K562 (cell line): ENCODE results near the gene CENPP. TPM values are rescaled to one million over a fixed set of nuclear protein-coding genes. Genes with fewer than 3 reads are reported as not detected.

Source experiments
- ATAC-seq: fragments of 200-7000 bp; cut with Tn5 transposase; 3 replicates; pipeline ENCODE4 v1.9.1; 2020; ENCODE audit warnings: moderate library complexity
- BruUV-seq: library from RNA; stranded (reverse); fragments of 400-500 nt; replicated peaks from 2 replicates; lab custom pipeline; 2021; lab: Mats Ljungman, UMichigan
- CTCF ChIA-PET: fragments of 300-600 bp; formaldehyde crosslinking; extraction: SDS; loops from one replicate; lab custom pipeline; 2021; ENCODE audit warnings: low intra/inter-chr PET ratio; lab: Yijun Ruan, JAX
- POLR2A ChIA-PET: fragments of 300-600, 350-650 bp; sonication (Branson Sonifier 250); formaldehyde crosslinking; extraction: SDS; loops from one replicate; lab custom pipeline; 2021; ENCODE audit warnings: antibody characterized with exemption, inconsistent platforms; lab: Yijun Ruan, JAX
- DNase-seq, 4 experiments: peaks; one replicate each; pipeline versions ENCODE4 v3.0.0 to v3.0.0-alpha.2; 2011 to 2018; ENCODE audit warnings: low spot score in 3 of 4, mixed read lengths in 3 of 4; ENCODE audit errors: extremely low read depth in 1 of 4
- FAIRE-seq: peaks from 2 replicates; lab custom pipeline; 2011; peaks lifted over from hg19 to GRCh38; lab: Jason Lieb, UNC
- H2AFZ ChIP-seq: 2 replicates; pipeline ENCODE4 v1.6.0; 2011; ENCODE audit warnings: low read depth, low read length, control low read depth, inconsistent platforms
- H3K27ac ChIP-seq: fragments of 200-600 bp; 3 replicates; pipeline ENCODE4 v1.8.0; 2011; ENCODE audit warnings: low read depth, mild to moderate bottlenecking, control low read depth, inconsistent platforms, low read length, moderate library complexity, mixed read lengths; ENCODE audit errors: extremely low read depth
- H3K27me3 ChIP-seq, 2 experiments: fragments of 300-600 bp in 1 of 2; 2 replicates in 1 of 2; 3 replicates in 1 of 2; pipeline versions ENCODE4 v1.6.0 to v1.8.0; 2011; ENCODE audit warnings: inconsistent platforms in 2 of 2, low read length in 2 of 2, mild to moderate bottlenecking in 1 of 2, mixed read lengths in 1 of 2, moderate library complexity in 1 of 2; ENCODE audit not compliant: control insufficient read depth in 2 of 2, insufficient read depth in 2 of 2
- H3K36me3 ChIP-seq: fragments of 300-600 bp; 3 replicates; pipeline ENCODE4 v1.8.0; 2011; ENCODE audit warnings: mild to moderate bottlenecking, low read length, inconsistent platforms; ENCODE audit not compliant: control insufficient read depth, insufficient read depth
- H3K4me1 ChIP-seq, 2 experiments: fragments of 200-600 bp in 1 of 2; replicated peaks in 1 of 2; 2 replicates in 1 of 2; 3 replicates in 1 of 2; pipeline versions ENCODE4 v1.5.1 to v1.8.0; 2011; ENCODE audit warnings: inconsistent platforms in 2 of 2, low read length in 2 of 2, mild to moderate bottlenecking in 1 of 2, mixed read lengths in 1 of 2, moderate library complexity in 1 of 2; ENCODE audit not compliant: control insufficient read depth in 2 of 2, insufficient read depth in 2 of 2
- H3K4me2 ChIP-seq: 2 replicates; pipeline ENCODE4 v1.6.1; 2011; ENCODE audit warnings: low read length, control low read depth, inconsistent platforms, mixed read lengths; ENCODE audit not compliant: insufficient read depth
- H3K4me3 ChIP-seq: fragments of 200-600 bp; sonication (generic), shearing (Covaris generic); 2 replicates; pipeline ENCODE4 v1.5.1; 2016; ENCODE audit warnings: control low read depth, inconsistent platforms
- H3K79me2 ChIP-seq: fragments of 200-600 bp; 3 replicates; pipeline ENCODE4 v1.8.0; 2011; ENCODE audit warnings: low read length, inconsistent platforms; ENCODE audit not compliant: control insufficient read depth, insufficient read depth
- H3K9ac ChIP-seq, 2 experiments: 2 replicates each; pipeline versions ENCODE4 v1.6.0 to v1.6.1; 2011; ENCODE audit warnings: low read depth in 2 of 2, low read length in 2 of 2, control low read depth in 1 of 2, inconsistent platforms in 1 of 2, mild to moderate bottlenecking in 1 of 2, mixed read lengths in 1 of 2; ENCODE audit not compliant: insufficient read depth in 1 of 2
- H3K9me1 ChIP-seq: one replicate; pipeline ENCODE4 v1.6.0; 2011; ENCODE audit warnings: inconsistent platforms, mild to moderate bottlenecking, low read length, moderate library complexity; ENCODE audit not compliant: control insufficient read depth, insufficient read depth
- H3K9me3 ChIP-seq: replicated peaks from 2 replicates; pipeline ENCODE4 v1.5.1; 2011; ENCODE audit warnings: low read depth, low read length, inconsistent platforms; ENCODE audit not compliant: control insufficient read depth, insufficient read depth
- H4K20me1 ChIP-seq: replicated peaks from 2 replicates; pipeline ENCODE4 v1.6.1; 2011; ENCODE audit warnings: low read length, inconsistent platforms, mixed read lengths; ENCODE audit not compliant: control insufficient read depth, insufficient read depth
- ATF6 ChIP-seq: sonication (generic); formaldehyde crosslinking; IDR thresholded peaks from 2 replicates; pipeline ENCODE4 v1.4.0; 2020; ENCODE audit warnings: mild to moderate bottlenecking, missing genetic modification reagents
- BDP1 ChIP-seq: IDR thresholded peaks from 3 replicates; pipeline ENCODE4 v1.6.1; 2011; ENCODE audit not compliant: insufficient read length, insufficient read depth
- CEBPB ChIP-seq: fragments of 450-650 bp; IDR thresholded peaks from 2 replicates; pipeline ENCODE4 v1.6.1; 2016; ENCODE audit warnings: missing genetic modification characterization, missing compliant biosample characterization
- CSDE1 ChIP-seq, 2 experiments: fragments of 450-650 bp; IDR thresholded peaks; 2 replicates each; pipeline ENCODE4 v1.6.1; 2016; ENCODE audit warnings: mild to moderate bottlenecking in 1 of 2
- FOXK2 ChIP-seq, 2 experiments: fragments of 450-650 bp; IDR thresholded peaks in 1 of 2; conservative IDR thresholded peaks in 1 of 2; 2 replicates each; pipeline ENCODE4 v1.6.1; 2016; ENCODE audit warnings: low read depth in 2 of 2, mild to moderate bottlenecking in 1 of 2
- GTF2E2 ChIP-seq: fragments of 200-800 bp; sonication (Bioruptor generic); IDR thresholded peaks from 2 replicates; pipeline ENCODE4 v1.6.1; 2016; ENCODE audit warnings: missing genetic modification characterization, missing compliant biosample characterization
- HNRNPK ChIP-seq: fragments of 200-400 bp; formaldehyde crosslinking; IDR thresholded peaks from one replicate; pipeline ENCODE4 v1.6.1; 2018; ENCODE audit warnings: mild to moderate bottlenecking, low read depth, low read length; ENCODE audit not compliant: poor library complexity, severe bottlenecking
- HSF4 ChIP-seq: fragments of 250-450 bp; sonication (Bioruptor Pico); IDR thresholded peaks from 2 replicates; pipeline ENCODE4 v2.1.2; 2022; ENCODE audit warnings: mild to moderate bottlenecking, moderate library complexity, borderline replicate concordance
- KAT2B ChIP-seq: IDR thresholded peaks from one replicate; pipeline ENCODE4 v1.6.1; 2012; ENCODE audit warnings: low read depth, mild to moderate bottlenecking, control low read depth, inconsistent platforms, low read length, moderate library complexity
- MTF1 ChIP-seq: fragments of 250-450 bp; sonication (Bioruptor Pico); IDR thresholded peaks from 2 replicates; pipeline ENCODE4 v1.9.0; 2021; ENCODE audit warnings: moderate library complexity, mild to moderate bottlenecking, inconsistent platforms, borderline replicate concordance
- SAFB ChIP-seq: fragments of 200-400 bp; formaldehyde crosslinking; IDR thresholded peaks from 2 replicates; pipeline ENCODE4 v1.6.1; 2017; ENCODE audit warnings: low read depth, low read length, borderline replicate concordance
- ZNF217 ChIP-seq: sonication (generic); formaldehyde crosslinking; IDR thresholded peaks from 2 replicates; pipeline ENCODE4 v1.8.0; 2022; ENCODE audit warnings: mild to moderate bottlenecking, missing genetic modification reagents
- ZNF449 ChIP-seq: fragments of 250-450 bp; sonication (Bioruptor Pico); IDR thresholded peaks from 2 replicates; pipeline ENCODE4 v1.8.0; 2022; ENCODE audit warnings: moderate library complexity, mild to moderate bottlenecking, inconsistent platforms
- ZNF655 ChIP-seq: fragments of 250-450 bp; sonication (Bioruptor Pico); IDR thresholded peaks from 2 replicates; pipeline ENCODE4 v1.5.0; 2021
- WGBS: fragments of 100-300 bp; shearing (Covaris generic); methylation state at CpG from one replicate; pipeline ENCODE4 v1.1.6; 2016; ENCODE audit warnings: low coverage, mixed read lengths; ENCODE audit not compliant: insufficient coverage; ENCODE audit errors: missing lambda C conversion rate; 5-methylcytosine and 5-hydroxymethylcytosine counted together
- in situ Hi-C: fragments of 300-500 bp; cut with MboI; formaldehyde crosslinking; loops from 4 replicates; pipeline ENCODE4 v1.15.0; 2018; ENCODE audit warnings: inconsistent platforms, mixed read lengths
- intact Hi-C: fragments of 100-400 bp; cut with micrococcal nuclease; formaldehyde crosslinking; loops from 2 replicates; pipeline ENCODE4 v1.14.2; 2022
- polyA plus RNA-seq, 8 experiments: library from polyadenylated mRNA; depleted of rRNA in 4 of 8; stranded (reverse) in 5 of 8; unstranded in 3 of 8; fragments of >200 nt; fragmentation: Nextera tagmentation in 2 of 8; fragmentation: Illumina TruSeq in 1 of 8; extraction: Ambion mirVana in 2 of 8; extraction: Trizol in 1 of 8; gene quantifications; 2 replicates each; pipeline versions ENCODE4 v1.2.1 to v1.2.3, GENCODE V29; 2011 to 2014; ENCODE audit warnings: inconsistent platforms in 1 of 8, missing spikeins in 1 of 8
- total RNA-seq, 7 experiments: library from RNA; depleted of rRNA in 6 of 7; stranded (reverse); fragments of >200 nt in 6 of 7; fragmentation: Illumina TruSeq in 2 of 7; extraction: Trizol in 2 of 7; gene quantifications; 2 replicates each; pipeline versions ENCODE4 v1.2.1 to v1.2.3, GENCODE V29; 2011 to 2021; ENCODE audit warnings: low replicate concordance in 1 of 7

CENPP gene
- total and polyA plus RNA-seq, 9 of the 15 experiments (the other 6 are each of a cell fraction or from before 2014, with no cell fraction given): 8.0 to 28.5 (median 17.9) TPM

- TF ChIP-seq MTF1 (CRISPR knock-in tag): no peak
- no peak for TF ChIP-seq FOXK2 (conservative IDR thresholded peaks at IDR 0.05 in 1 of 2, IDR thresholded peaks at IDR 0.05 in 1 of 2; ENCODE audit: low read depth in 2 of 2)
- TF ChIP-seq, all 486 proteins: peak for 0
These were observed 53.3 kb downstream of the CENPP start (continued) for GRCh38 chr9:92378865-92379560.

GRCh38 chr9:92380603-92381002 is 54.9 kb downstream of the CENPP start:
- BruUV-seq: no TSS peak
- no peaks in the 10 kb centered on the region for H3K9me1 ChIP-seq
- ChIA-PET POLR2A (no interaction called here), CTCF (no interaction called here)
- FAIRE-seq (no peak), DNase-seq (no peak), ATAC-seq (no peak)
- intact Hi-C loops (no loop called here), in situ Hi-C loops (no loop called here)
- 89% methylated on average over 2 of the region's 2 CpGs for whole genome bisulfite sequencing
- H3K4me3 ChIP-seq: no peak overlapping the region
- H3K4me2 ChIP-seq: no peak overlapping the region
- no peaks in the 10 kb centered on the region; the same call in 1 of the 2 replicates for H3K9me3 ChIP-seq
- no peaks in the 10 kb centered on the region for H3K27me3 ChIP-seq
- no peaks in the 10 kb centered on the region for H4K20me1 ChIP-seq
- H3K79me2 ChIP-seq: no peaks in the 10 kb centered on the region
- no peak overlapping the region for H3K27ac ChIP-seq
- no peak overlapping the region for H2AFZ ChIP-seq
- no peaks in the 10 kb centered on the region; a peak in 2 of 5 replicates for H3K4me1 ChIP-seq
- H3K36me3 ChIP-seq: no peaks in the 10 kb centered on the region
- H3K9ac ChIP-seq: no peak overlapping the region
- TF ChIP-seq CSDE1 (IDR thresholded peaks at IDR 0.05): no peak
- no peak for TF ChIP-seq CEBPB (tag)
- no peak for TF ChIP-seq ZNF655
- TF ChIP-seq ATF6 (CRISPR knock-in tag): no peak
- no peak for TF ChIP-seq KAT2B
- no peak for TF ChIP-seq GTF2E2 (tag)
- no peak for TF ChIP-seq ZNF449
- no peak for TF ChIP-seq HSF4 (CRISPR knock-in tag)
- TF ChIP-seq HNRNPK: no peak
- TF ChIP-seq ZNF217 (CRISPR knock-in tag): no peak
- no peak for TF ChIP-seq BDP1
- no peak for TF ChIP-seq SAFB
